GM03348 (cell line): ENCODE results near the gene BBX.
A peak's percentile ranks its signal among the peaks of the same experiment; 100 is the strongest.

Experiments
- DNase-seq: peaks from one replicate; pipeline ENCODE4 v3.0.0; 2012; ENCODE audit warnings: low spot score

Gene BBX

GRCh38 chr3:107845380-107846278, 322.9 kb downstream of the BBX start:
- DNase-seq = peak; percentile 63

DNA sequence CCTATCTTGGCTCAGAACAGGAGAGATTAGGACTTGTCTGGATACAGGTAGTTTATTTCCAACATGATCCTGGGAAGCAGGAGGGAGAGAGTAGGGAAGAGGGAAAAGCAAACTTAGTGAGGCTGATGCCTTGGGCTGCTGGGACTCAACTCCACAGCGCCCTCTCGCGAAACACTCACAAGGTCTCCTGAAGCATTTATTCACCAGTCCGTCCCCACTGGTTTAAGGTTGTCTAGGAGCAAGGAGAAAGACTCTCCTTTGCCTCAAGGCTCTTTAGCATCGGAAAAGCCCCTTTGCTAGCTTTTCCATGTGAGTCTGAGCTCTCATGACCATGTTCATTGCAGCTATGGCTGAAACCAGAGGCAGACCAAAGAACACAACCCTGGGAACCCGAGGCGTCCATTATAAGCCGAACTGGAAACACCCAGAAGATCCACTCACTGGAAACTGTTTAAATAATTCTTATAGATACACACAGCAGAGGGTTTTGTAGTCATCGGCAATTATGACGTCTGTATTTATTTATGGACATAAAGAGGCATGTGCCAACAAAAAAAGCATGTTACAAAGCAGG, 323.6 kb downstream of the BBX start:
- DNase-seq = peak; percentile 71

GRCh38 chr3:107847791-107848190, 325.0 kb downstream of the BBX start:
- DNase-seq = no peak

GRCh38 chr3:107848351-107848915, 325.7 kb downstream of the BBX start:
- no peak for DNase-seq

GRCh38 chr3:107850681-107851080, 327.9 kb downstream of the BBX start:
- no peak for DNase-seq

GRCh38 chr3:107853821-107854220, 331.1 kb downstream of the BBX start:
- DNase-seq = no peak

DNA sequence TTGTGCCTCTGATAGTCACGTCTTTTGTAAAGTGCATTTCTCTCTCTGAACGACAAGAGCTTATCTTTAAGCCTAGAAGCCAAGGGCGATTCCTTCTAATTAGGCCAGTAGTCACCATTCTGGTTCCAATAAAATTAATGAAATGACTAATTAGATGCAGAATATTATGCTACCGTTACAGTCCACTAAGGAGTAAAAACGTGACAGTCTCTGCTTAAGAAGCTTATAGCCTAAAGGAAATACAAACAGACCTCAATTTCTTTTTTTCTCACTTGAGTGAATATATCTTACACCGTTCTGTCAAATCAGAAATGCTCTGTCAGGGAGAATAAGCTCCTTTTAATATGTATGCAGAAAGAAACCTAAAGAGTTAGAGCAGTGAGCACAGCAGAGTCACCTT, 332.0 kb downstream of the BBX start:
- DNase-seq = no peak

- DNase-seq = no peak
Measured at GRCh38 chr3:107855710-107856109, 332.9 kb downstream of the BBX start.

- DNase-seq = no peak
Measured at GRCh38 chr3:107857854-107858253, 335.1 kb downstream of the BBX start.

- DNase-seq = no peak
Measured at GRCh38 chr3:107858876-107859275, 336.1 kb downstream of the BBX start.
